Gastroesophageal sphincter (tissue), 4 donors: ENCODE data around the gene CTCF. TPM values are rescaled to one million over a fixed set of nuclear protein-coding genes. Genes with fewer than 3 reads are reported as not detected.

Source experiments
- ATAC-seq: fragments of 150-250 bp; one replicate; pipeline ENCODE4 v1.9.1; 2016; ENCODE audit warnings: mild to moderate bottlenecking, moderate library complexity
- H3K27ac ChIP-seq, 4 donors: fragments of 200-600 bp; sonication (generic) in 3 of 4; 1 replicate in 3 of 4; 2 replicates in 1 of 4; pipeline ENCODE4 v1.5.1; 2016 to 2019
- H3K27me3 ChIP-seq: fragments of 200-600 bp; sonication (generic); one replicate; pipeline ENCODE4 v1.5.1; 2019
- H3K36me3 ChIP-seq, 2 donors: fragments of 200-600 bp; sonication (generic); one replicate each; pipeline ENCODE4 v1.5.1; 2019; ENCODE audit warnings: control low read depth in 1 of 2
- H3K4me1 ChIP-seq, 3 donors: fragments of 200-600 bp; sonication (generic); 1 replicate in 2 of 3; 2 replicates in 1 of 3; pipeline ENCODE4 v1.5.1; 2016 to 2019; ENCODE audit warnings: control low read depth in 2 of 3
- H3K4me3 ChIP-seq, 2 donors: fragments of 200-600 bp; sonication (generic); one replicate each; pipeline ENCODE4 v1.5.1; 2019; ENCODE audit warnings: mild to moderate bottlenecking in 1 of 2, moderate library complexity in 1 of 2
- H3K9me3 ChIP-seq, 3 donors: fragments of 200-600 bp; sonication (generic); one replicate each; pipeline ENCODE4 v1.5.1; 2017 to 2019; ENCODE audit warnings: control low read depth in 2 of 3
- EP300 ChIP-seq: sonication (generic); formaldehyde crosslinking; IDR thresholded peaks from one replicate; pipeline ENCODE4 v1.6.1; 2017; ENCODE audit warnings: antibody characterized with exemption, mild to moderate bottlenecking
- POLR2A ChIP-seq, 2 donors: fragments of 450-650 bp; IDR thresholded peaks; one replicate each; pipeline ENCODE4 v1.6.1; 2017; ENCODE audit warnings: antibody characterized with exemption in 2 of 2, mild to moderate bottlenecking in 2 of 2, moderate library complexity in 1 of 2
- POLR2AphosphoS5 ChIP-seq: sonication (generic); formaldehyde crosslinking; IDR thresholded peaks from one replicate; pipeline ENCODE4 v1.6.1; 2017; ENCODE audit warnings: antibody characterized with exemption
- WGBS, 2 donors: methylation state at CpG; one replicate each; pipeline ENCODE4 v1.1.5; 2018; ENCODE audit warnings: low coverage in 1 of 2; 5-methylcytosine and 5-hydroxymethylcytosine counted together
- total RNA-seq, 4 donors: library from RNA; depleted of rRNA; stranded (reverse); fragments of >200 nt; gene quantifications; one replicate each; pipeline ENCODE4 v1.1.0, GENCODE V29; 2016
- TF ChIP-seq, protein P1 (sequence below), 4 experiments: fragments of 200-600 bp in 2 of 4; fragments of 450-650 bp in 2 of 4; sonication (generic) in 1 of 4; IDR thresholded peaks; one replicate each; pipeline ENCODE4 v1.5.1; 2017 to 2019; ENCODE audit warnings: antibody characterized with exemption in 4 of 4, mild to moderate bottlenecking in 2 of 4, moderate library complexity in 2 of 4

The CTCF gene
- total RNA-seq, 4 donors from 2014 or later: 26.4 to 44.8 (median 41.4) TPM

DNA sequence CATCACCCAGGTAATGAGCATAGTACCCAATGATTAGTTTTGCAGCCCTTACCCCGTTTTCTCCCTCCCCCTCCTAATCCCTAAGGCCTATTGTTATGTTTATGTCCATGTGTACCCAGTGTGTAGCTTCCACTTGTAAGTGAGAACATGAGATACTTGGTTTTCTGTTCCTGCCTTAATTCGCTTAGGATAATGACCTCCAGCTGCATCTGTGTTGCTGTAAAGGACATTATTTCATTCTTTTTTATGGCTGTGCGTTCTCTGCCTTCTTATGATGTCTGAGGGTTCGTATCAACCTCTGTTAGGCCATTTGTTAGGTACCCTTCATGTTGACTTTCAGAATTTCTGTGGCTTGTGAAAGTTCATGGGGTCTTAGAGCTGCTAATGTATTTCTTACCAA is 31.0 kb downstream of the CTCF start:
- Histone ChIP-seq H3K27ac (no peak overlapping the region), H3K9me3 (no peaks in the 10 kb centered on the region), H3K27me3 (no peaks in the 10 kb centered on the region), H3K36me3 (peaks cover 0 to 6% of the 10 kb centered on the region in 2 donors), H3K4me1 (peaks cover 0 to 20% (median 7%) of the 10 kb centered on the region in 3 donors), H3K4me3 (no peak overlapping the region)
- 80 to 89% methylated on average over 4 of the region's 4 CpGs for WGBS, 2 donors
- no peak for ATAC-seq
- TF ChIP-seq POLR2AphosphoS5: no peak
- no peak for TF ChIP-seq POLR2A (IDR thresholded peaks at IDR 0.05)
- TF ChIP-seq, protein P1, sequence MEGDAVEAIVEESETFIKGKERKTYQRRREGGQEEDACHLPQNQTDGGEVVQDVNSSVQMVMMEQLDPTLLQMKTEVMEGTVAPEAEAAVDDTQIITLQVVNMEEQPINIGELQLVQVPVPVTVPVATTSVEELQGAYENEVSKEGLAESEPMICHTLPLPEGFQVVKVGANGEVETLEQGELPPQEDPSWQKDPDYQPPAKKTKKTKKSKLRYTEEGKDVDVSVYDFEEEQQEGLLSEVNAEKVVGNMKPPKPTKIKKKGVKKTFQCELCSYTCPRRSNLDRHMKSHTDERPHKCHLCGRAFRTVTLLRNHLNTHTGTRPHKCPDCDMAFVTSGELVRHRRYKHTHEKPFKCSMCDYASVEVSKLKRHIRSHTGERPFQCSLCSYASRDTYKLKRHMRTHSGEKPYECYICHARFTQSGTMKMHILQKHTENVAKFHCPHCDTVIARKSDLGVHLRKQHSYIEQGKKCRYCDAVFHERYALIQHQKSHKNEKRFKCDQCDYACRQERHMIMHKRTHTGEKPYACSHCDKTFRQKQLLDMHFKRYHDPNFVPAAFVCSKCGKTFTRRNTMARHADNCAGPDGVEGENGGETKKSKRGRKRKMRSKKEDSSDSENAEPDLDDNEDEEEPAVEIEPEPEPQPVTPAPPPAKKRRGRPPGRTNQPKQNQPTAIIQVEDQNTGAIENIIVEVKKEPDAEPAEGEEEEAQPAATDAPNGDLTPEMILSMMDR (IDR thresholded peaks at IDR 0.05): no peak
- no peak for TF ChIP-seq EP300

DNA sequence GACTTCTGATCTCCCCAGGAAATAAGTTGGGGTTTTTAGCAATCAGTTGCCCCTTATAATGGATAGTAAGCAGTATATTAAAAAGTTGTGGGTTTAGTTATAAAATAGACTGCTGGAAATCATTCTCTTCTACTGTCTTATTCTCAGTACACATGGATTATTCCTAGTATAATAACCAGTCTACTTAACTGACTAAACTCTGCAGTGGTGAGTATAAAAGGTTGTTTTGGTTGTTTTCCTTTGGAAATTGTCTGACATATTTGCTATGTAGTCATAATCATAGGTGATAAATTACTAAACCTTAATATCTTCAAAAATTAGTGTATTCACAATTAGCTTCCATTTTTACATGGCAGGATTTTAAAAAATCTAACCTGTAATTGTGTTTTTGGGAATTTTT is 31.4 kb downstream of the CTCF start:
- H3K9me3 ChIP-seq: no peaks in the 10 kb centered on the region
- peaks cover 0 to 23% (median 7%) of the 10 kb centered on the region in 3 donors for H3K4me1 ChIP-seq
- no peak for ATAC-seq
- no peak overlapping the region for H3K27ac ChIP-seq
- H3K36me3 ChIP-seq: peaks cover 0 to 6% of the 10 kb centered on the region in 2 donors
- H3K4me3 ChIP-seq: no peak overlapping the region
- TF ChIP-seq, protein P1 (IDR thresholded peaks at IDR 0.05): no peak
- TF ChIP-seq POLR2A (IDR thresholded peaks at IDR 0.05): no peak
- TF ChIP-seq POLR2AphosphoS5: no peak
- no peak for TF ChIP-seq EP300
- no peaks in the 10 kb centered on the region for H3K27me3 ChIP-seq

DNA sequence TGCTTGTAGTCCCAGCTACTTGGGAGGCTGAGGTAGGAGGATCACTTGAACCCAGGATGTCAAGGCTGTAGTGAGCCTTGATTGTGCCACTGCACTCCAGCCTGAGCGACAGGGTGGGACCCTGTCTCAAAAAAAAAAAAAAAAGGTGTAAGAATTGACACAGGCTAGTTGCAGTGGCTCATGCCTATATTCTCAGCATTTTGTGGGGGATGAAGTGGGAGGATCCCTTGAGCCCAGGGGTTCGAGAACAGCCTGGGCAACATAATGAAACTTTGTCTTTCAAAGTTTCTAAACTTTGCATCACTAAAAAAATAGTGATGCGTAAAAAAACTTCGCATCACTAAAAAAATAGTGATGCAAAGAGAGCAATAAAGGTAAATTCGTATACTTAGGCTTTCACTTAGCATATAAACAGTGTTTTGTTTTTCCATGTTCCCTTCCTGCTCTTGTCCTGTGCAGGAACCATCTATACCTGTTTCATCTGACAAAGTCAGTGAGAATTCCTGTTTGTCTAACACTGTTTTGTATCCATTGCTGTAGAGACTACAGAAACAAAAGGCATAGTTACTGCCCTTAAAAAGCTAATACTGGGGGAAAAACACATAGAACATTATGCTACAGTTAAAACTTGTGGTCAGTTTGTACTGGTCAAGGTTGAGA is 32.1 kb downstream of the CTCF start:
- H3K27me3 ChIP-seq: no peaks in the 10 kb centered on the region
- H3K27ac ChIP-seq: peak overlapping the region in 3 of 4 donors; percentile 27 to 68 (median 44)
- peaks cover 0 to 25% (median 7%) of the 10 kb centered on the region in 3 donors for H3K4me1 ChIP-seq
- no peaks in the 10 kb centered on the region for H3K9me3 ChIP-seq
- H3K4me3 ChIP-seq: no peak overlapping the region
- no peak for TF ChIP-seq POLR2AphosphoS5
- TF ChIP-seq, protein P1 (IDR thresholded peaks at IDR 0.05): no peak
- no peak for TF ChIP-seq POLR2A (IDR thresholded peaks at IDR 0.05)
- no peak for TF ChIP-seq EP300
- WGBS, 2 donors: 82 to 97% methylated on average over 4 to 5 of the region's 5 CpGs
- H3K36me3 ChIP-seq: peaks cover 0 to 6% of the 10 kb centered on the region in 2 donors
- ATAC-seq: no peak

DNA sequence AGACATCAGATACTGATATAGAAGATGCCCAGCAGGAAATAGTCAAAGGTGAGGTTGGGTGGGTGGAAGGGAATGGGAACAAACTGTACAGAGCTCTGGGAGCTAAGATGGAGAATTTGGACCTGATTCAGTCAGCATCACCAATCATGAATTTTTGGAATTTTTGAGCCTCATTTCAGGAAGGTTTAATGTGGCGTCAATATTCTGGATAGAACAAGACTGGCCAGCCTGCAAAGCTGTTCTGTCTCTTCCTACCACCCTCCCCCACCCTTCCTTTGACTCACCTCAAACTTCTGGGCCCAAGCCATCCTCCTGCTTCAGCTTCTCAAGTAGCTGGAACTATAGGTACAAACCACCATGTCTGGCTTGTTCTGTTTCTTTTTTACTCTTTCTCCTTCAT is 32.6 kb downstream of the CTCF start:
- no peaks in the 10 kb centered on the region for H3K27me3 ChIP-seq
- peak; percentile 70 for ATAC-seq
- no peaks in the 10 kb centered on the region for H3K9me3 ChIP-seq
- 33% methylated on average over 1 of the region's 1 CpG; no CpG with 5 or more reads in 1 of the 2 donors for WGBS, 2 donors
- peaks cover 0 to 1% of the 10 kb centered on the region in 2 donors for H3K36me3 ChIP-seq
- H3K4me1 ChIP-seq: peaks cover 0 to 25% (median 7%) of the 10 kb centered on the region in 3 donors
- no peak overlapping the region for H3K4me3 ChIP-seq
- peak overlapping the region in 3 of 4 donors; percentile 27 to 68 (median 44) for H3K27ac ChIP-seq
- TF ChIP-seq EP300 (no peak), POLR2A (IDR thresholded peaks at IDR 0.05) (no peak), POLR2AphosphoS5 (no peak)
- TF ChIP-seq, protein P1 (IDR thresholded peaks at IDR 0.05): no peak

DNA sequence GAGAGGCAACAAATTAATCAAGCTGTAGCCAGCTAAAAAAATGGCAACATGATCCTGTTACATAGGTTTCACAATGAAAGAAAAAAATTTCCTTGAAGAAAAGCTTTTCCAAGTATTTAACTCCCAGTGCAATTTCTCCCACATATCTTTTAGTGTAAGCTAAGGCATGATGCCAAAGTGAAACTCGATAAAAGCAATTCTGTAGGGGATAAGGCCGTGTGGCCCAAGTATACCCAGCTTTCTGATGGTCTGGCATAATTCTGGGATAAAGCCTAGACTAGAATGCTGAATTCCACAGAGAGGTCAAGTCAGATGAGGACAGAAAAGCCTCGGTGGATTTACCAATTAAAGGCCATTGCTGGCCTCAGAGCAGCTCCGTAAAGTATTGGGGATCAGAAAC is 36.2 kb downstream of the CTCF start:
- TF ChIP-seq EP300 (no peak), POLR2A (IDR thresholded peaks at IDR 0.05) (no peak), POLR2AphosphoS5 (no peak)
- TF ChIP-seq, protein P1 (IDR thresholded peaks at IDR 0.05): no peak
- H3K4me3 ChIP-seq: no peak overlapping the region
- WGBS, 2 donors: 37 to 77% methylated on average over 4 of the region's 4 CpGs

More for the DNA sequence above, 36.2 kb downstream of the CTCF start:
- Histone ChIP-seq H3K4me1 (peaks cover 0 to 35% (median 7%) of the 10 kb centered on the region in 3 donors), H3K27ac (no peak overlapping the region), H3K27me3 (no peaks in the 10 kb centered on the region), H3K36me3 (no peaks in the 10 kb centered on the region), H3K9me3 (no peaks in the 10 kb centered on the region)
- ATAC-seq: no peak
